ENCODE data around the gene TAF11L2.
A peak's percentile ranks its signal among the peaks of the same experiment; 100 is the strongest.
"Not testable (repeated sequence)": the region's sequence is repeated elsewhere in the genome, so short reads cannot be mapped to it uniquely, and the experiment has no call there.

The TAF11L2 gene

DNA sequence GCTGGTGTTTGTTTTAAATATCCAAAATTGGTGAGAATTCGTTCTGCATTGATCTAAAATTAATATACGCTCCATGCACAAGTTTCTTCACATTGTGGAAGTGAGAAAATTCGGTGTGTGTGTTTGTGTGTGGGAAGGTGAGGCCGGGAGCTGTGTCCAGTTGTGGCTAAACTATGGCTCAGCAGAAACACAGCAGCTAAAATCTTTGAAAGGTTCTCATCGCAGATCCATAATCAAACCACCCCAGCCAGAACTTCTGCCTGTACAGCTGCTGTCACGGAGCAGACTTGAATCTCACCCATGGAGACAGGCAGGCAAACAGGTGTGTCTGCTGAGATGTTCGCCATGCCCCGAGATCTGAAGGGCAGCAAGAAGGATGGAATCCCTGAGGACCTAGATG is at the start of gene TAF11L2:
Gene TAF11L2 (plus strand): TSS at position 301 of the 400 bp plus-strand sequence.
- DNase-seq = not testable (repeated sequence)

DNA sequence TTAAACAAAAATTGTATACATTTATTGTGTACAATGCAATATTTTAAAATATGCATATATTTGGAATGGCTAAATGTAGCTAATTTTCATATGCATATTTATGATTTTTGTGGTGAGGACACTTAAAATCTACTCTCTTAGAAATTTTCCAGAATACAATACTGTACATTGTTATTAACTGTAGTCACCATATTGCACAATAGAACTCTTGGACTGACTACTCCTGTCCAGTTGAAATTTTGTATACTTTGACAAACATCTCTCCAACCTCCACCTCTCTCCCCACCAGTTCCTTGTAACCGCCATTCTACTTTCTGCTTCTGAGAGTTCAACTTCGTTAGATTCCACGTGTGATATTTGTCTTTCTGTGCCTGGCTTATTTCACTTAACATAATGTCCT is 49.2 kb upstream of the TAF11L2 start:
- no peak for DNase-seq

DNA sequence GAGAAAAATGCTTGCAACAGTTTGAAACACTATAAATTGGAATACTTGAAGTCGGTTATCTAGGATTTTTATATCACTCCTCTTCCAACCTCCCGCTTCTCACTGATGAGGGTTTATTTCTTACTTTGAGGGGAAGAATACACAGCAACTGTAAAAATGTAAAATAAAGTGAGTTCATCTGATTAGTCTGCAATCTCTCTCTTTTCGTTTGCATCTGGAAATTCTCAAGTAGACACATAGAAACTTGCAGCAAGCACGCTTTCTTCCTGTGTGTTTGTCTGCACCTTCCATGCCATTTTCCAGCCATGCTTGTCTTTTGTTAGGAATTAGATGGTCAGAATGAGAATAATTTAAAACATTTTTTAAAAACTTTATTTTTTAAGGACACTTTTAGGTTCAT is 45.1 kb upstream of the TAF11L2 start:
- DNase-seq = no peak

DNA sequence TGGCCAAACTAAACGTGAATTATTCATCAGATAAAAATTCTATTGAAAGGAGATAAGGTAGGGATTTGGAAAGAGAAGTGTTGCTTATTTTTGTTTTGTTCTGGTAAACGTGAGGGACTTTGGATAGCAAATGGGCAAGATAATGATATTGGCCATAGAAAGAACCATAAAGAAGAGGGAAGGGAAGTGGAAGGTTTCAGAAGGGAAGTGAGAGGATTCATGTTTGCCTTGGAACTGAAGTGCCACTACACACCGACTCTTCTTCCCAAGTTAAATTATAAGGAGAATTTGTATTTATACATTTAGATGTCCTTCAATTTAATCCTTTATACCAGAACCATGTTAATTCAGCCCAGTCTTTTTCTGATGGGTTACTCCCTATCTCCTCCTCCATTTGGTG is 42.1 kb upstream of the TAF11L2 start:
- DNase-seq = no peak

DNA sequence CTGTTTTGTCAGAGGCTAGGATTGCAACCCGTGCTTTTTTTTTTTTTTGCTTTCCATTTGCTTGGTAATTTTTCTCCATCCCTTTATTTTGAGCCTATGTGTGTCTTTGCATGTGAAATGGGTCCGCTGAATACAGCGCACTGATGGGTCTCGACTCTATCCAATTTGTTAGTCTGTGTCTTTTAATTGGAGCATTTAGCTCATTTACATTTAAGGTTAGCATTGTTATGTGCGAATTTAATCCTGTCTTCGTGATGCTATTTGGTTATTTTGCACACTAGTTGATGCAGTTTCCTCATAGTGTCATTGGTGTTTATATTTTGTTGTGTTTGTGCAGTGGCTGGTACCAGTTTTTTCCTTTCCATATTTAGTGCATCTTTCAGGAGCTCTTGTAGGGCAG is 36.2 kb upstream of the TAF11L2 start:
- no peak for DNase-seq

DNA sequence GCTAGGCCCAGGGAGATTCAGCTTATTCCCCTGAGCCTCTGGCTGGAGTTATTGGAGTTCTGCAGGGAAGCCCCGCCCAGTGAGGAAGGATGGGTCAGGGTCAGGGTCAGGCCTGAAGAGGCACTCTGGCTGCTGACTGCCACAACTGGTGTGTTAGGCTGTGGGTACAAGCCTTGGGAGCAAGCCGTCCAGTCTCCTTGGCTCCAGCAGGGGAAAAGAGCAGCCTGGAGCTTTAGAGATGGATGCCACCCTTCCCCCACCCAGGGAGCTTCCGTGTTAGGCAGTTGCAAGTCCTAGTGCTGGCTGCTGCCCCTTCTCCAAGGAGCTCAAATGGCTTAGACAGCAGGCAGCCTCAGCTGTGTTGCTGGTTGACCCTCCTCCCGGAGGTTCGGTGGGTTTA is 34.4 kb upstream of the TAF11L2 start:
- no peak for DNase-seq

DNA sequence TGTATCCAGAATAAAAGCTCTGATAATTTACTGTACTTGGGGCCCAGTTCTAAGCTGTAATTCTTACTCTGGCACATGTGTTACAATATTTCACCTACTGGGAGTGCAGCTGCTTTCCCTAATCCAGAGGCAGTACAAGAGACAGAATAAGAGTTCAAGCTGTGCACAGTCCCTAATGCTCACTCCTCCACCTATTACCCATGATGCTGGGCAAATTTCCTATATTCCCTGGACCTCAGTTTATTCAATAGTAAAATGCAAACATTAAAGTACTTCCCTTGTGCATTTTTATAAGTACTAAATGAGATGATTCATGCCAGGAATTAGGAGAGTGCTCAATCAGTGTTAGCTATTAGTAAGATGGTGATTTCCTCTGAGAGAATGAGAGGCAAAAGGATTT is 28.0 kb upstream of the TAF11L2 start:
- no peak for DNase-seq

DNA sequence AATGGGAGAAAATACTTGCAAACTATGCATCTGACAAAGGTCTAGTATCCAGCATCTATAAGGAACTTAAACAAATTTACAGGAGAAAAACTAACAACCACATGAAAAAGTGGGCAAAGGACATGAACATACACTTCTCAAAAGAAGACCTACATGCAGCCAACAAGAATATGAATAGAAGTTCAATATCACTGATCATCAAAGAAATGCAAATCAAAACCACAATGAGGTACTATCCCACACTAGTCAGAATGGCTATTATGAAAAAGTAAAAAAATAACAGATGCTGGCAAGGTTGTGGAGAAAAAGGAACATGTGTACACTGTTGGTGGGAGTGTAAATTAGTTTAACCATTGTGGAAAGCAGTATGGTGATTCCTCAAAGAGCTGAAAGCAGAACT is 23.0 kb upstream of the TAF11L2 start:
- DNase-seq = not testable (repeated sequence)

DNA sequence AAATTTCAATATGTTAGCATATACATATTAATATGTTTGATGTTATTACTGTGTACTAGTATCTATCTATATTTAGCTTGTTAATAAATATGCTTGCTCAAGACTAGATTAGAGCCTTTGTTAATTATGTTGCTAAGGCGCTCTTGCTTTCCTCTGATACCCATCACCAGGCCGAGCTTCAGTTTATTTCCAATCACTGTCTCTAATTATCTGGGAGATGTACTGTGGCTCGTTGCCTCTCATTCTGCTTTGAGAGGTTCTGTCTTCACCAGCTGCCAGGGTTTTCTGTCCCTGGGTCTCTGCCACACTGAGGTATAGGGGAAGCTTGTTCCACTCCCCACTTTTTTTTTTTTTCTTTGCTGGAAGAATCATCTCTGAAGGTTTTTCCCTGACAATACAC is 21.0 kb upstream of the TAF11L2 start:
- no peak for DNase-seq

DNA sequence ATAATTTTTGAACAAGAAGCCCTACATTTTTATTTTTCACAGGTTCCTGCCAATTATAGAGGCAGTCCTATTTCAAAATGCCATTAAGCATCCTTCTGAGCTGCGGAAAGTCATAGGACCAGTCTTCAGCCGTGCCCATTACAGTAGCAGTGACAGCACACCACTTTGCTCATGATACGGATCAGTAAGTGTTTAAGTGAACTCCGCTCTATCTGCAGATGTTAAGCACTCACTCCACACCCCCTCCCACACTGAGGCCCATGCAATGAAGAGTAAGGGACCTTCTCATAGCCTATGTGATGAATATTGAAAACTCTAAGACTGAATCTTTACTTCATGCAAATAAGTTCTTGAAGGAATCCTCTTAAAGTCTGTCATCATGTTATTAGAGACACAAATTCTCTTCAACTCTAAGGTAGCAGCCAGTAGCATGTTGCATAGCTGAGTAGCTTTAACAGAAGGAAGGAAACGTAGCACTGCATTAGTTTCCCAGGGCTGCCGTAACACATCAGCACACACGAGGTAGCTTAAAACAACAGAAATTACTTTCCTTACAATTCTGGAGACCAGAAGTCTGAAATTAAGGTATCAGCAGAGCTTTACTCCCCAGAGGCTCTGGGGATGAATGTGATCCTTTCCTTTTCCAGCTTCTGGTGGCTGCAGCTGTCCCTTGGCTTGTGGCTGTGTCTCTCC is 20.3 kb upstream of the TAF11L2 start:
- DNase-seq = no peak

DNA sequence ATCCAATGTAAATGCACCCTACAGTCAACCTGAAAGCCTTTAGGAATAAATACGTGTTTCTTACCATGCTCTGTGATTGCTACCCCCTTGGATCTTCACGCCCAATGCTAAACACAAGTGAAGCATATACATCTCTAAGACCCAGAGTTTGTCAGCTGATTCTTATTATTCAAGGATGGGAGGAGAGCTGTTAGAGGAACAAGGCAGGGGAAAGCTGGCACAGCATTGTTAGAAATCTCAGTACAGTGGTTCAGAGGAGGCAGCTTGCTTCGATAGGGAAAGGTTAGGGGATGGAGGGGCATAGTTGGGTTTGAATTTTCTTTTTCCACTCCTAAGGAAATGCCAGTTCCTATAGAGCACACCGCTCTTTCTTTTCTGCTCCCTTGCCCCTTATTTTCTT is 16.7 kb upstream of the TAF11L2 start:
- DNase-seq = no peak

DNA sequence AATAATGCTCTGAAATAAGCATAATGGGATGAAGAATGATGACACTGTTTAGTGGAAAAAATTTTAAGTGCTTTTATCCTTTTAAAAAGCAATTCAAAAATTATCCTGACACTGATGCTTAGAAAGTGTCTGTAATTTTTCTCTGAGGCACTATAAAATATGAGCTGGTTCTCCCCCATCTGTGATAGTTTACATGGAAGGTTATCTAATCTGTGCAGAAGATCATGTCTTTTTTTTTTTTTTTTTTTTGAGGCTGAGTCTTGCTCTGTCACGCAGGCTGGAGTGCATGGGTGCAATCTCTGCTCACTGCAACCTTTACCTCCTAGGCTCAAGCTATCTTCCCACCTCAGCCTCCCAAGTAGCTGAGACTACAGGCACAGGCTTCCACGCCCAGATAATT is 15.2 kb upstream of the TAF11L2 start:
- DNase-seq = no peak

DNA sequence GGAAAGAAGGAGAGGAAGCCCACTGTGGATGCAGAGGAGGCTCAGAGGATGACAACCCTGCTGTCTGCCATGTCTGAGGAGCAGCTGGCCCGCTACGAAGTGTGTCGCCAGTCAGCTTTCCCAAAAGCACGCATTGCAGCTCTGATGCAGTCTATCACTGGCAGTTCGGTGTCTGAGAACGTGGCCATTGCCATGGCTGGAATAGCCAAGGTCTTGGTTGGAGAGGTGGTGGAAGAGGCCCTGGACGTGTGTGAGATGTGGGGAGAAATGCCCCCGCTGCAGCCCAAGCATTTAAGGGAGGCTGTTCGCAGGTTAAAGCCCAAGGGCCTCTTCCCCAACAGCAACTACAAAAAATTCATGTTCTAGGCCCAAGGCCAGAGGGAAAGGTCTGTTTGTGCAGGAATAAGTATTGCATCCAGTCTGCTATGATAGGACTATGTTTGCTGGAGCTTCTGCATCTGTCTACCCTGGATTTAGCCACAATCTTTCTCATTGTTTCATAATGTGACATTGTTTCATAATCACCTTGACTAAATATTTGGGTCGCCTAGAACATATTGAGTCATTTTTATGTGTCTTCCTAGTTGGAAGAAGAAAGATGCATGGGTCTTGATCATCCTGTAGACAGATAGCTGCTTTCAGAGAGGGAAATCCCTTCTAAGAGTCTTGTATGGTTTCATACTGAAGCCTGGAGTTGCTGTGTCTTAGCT is 11.4 kb upstream of the TAF11L2 start:
- DNase-seq = not testable (repeated sequence)

DNA sequence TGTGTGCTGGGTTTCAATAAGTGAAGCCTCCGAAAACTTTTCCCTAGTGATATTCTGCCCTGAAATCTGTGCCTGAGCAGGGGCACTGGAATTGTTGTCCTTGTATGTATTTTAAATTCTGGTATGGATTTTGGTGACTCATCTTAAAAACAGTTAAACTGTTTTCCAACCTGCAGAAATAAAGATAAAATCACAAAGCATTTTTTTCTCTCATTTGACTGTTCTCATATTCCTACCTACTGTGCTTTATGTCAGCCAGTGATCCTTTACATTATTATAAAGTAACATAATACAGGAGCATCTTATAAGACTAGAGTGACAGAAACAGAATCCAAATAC is 10.9 kb upstream of the TAF11L2 start:
- no peak for DNase-seq

DNA sequence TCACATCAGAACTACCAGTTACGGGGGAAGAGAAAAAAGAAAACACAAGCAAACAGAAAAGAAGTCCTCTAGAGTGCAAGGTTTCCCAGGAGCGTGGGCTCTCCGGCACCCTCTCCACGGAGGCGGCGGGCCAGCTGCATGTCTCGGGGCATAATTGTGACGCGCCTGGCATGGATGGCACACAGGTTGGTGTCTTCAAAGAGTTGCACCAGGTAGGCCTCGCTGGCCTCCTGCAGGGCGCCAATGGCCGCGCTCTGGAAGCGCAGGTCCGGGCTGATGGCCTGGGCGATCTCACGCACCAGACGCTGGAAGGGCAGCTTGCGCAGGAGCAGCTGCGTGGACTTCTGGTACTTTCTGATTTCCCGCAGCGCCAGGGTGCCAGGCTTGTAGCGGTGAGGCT is 6.8 kb upstream of the TAF11L2 start:
- DNase-seq = not testable (repeated sequence)

DNA sequence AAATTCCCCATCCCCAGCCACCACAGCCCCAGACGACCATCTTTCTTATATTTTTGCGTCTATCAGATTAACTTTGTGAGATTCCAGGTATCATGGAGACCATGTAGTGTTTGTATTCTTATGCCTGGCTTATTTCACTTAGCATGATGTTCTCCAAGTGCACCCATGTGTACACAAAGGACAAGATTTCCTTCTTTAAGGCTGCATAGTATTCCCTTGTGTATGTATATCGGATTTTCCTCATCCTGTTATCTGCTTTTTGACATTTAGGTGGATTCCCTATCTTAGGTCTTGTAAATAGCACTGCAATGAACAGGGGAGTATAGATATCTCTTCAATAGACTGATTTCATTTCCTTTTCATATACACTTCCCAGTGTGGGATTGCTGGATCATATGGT is 5.3 kb upstream of the TAF11L2 start:
- DNase-seq = no peak

DNA sequence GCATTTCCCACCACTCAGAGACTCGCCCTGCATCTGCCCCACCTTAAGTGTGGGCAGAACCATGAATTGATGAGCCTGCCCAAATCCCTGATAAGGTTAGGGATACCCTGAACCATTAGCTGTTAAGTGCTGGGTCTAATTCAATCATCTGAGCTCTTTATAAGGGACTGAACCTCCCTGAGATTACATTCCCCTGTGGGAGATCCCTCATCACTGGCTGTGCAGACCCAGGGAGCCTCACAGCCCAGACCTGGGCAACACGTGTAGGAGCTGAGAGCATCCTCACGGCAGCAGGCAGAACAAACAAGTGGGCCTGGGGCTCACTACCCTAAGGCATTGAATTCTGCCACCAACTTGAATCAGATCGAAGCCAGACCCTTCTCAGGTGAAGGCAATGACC is 585 bp upstream of the TAF11L2 start:
- DNase-seq = no peak

DNA sequence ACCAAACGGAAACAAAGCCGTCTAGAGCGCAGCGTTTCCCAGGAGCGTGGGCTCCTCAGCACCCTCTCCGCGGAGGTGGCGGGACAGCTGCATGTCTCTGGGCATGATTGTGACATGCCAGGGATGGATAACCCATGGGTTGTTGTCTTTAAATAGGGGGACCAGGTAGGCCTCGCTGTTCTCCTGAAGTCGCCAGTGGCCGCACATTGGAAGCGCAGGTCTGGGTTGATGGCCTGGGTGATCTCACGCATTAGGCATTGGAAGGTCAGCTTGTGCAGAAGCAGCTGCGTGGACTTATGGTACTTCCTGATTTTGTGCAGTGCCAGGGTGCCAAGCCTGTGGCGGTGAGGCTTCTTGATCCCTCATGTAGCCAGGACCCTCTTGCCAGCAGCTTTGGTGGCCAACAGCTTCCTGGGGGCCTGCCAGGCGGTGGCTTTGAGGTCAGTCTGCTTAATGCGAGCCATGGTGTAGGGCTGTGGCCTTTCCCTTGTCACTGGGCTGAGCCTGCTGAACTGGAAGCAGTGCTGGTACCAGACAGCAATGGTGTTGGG is 13.8 kb downstream of the TAF11L2 start:
- DNase-seq = no peak

DNA sequence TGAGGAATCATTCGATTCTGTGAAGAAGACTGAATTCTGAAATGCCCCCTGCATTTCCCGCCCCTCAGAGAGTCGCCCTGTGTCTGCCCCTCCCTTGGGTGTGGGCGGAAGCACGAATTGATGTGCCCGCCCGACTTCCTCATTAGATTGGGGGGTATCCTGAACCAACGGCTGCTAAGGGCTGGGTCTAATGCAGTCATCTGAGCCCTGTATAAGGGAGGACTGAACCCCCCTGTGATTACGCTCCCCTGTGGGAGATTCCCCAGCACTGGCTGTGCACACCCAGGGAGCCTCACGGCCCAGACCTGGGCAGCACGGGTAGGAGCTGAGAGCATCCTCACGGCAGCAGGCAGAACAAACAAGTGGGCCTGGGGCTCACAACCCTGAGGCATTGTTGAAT is 19.5 kb downstream of the TAF11L2 start:
- DNase-seq = peak; percentile 30

DNA sequence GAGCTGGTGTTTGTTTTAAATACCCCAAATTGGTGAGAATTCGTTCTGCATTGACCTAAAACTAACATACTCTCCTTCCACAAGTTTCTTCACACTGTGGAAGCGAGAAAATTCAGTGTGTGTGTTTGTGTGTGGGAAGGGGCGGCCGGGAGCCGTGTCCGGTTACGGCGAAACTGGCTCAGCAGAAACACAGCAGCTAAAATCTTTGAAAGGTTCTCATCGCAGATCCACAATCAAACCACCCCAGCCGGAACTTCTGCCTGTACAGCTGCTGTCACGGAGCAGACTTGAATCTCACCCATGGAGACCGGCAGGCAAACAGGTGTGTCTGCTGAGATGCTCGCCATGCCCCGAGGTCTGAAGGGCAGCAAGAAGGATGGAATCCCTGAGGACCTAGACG is 20.0 kb downstream of the TAF11L2 start, which contains the start of gene TAF11L3:
Gene TAF11L3 (plus strand): TSS at position 301 of the 400 bp plus-strand sequence.
- not testable (repeated sequence) for DNase-seq

DNA sequence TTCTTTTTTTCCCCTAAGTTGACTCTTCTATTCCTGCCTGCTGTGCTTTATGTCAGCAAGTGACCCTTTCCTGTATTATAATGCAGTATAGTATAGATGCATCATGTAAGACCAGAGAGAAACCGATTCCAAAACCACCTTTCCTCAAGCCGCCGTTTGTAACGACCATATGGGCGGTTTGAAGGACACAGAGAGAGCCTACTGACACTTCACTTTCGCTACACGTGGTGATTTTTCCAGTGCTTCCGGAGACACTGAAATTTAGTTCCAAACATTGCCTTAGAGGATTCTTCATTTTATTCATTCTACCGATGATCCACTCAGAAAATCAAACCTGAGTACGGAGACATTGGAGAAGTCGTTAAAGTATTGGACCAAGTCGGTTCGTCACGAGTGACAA is 21.5 kb downstream of the TAF11L2 start:
- not testable (repeated sequence) for DNase-seq

DNA sequence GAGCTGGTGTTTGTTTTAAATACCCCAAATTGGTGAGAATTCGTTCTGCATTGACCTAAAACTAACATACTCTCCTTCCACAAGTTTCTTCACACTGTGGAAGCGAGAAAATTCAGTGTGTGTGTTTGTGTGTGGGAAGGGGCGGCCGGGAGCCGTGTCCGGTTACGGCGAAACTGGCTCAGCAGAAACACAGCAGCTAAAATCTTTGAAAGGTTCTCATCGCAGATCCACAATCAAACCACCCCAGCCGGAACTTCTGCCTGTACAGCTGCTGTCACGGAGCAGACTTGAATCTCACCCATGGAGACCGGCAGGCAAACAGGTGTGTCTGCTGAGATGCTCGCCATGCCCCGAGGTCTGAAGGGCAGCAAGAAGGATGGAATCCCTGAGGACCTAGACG is 23.5 kb downstream of the TAF11L2 start, which contains the start of gene TAF11L4:
Gene TAF11L4 (plus strand): TSS at position 301 of the 400 bp plus-strand sequence.
- DNase-seq = not testable (repeated sequence)

DNA sequence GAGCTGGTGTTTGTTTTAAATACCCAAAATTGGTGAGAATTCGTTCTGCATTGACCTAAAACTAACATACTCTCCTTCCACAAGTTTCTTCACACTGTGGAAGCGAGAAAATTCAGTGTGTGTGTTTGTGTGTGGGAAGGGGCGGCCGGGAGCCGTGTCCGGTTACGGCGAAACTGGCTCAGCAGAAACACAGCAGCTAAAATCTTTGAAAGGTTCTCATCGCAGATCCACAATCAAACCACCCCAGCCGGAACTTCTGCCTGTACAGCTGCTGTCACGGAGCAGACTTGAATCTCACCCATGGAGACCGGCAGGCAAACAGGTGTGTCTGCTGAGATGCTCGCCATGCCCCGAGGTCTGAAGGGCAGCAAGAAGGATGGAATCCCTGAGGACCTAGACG is 26.9 kb downstream of the TAF11L2 start, which contains the start of gene TAF11L5:
Gene TAF11L5 (plus strand): TSS at position 301 of the 400 bp plus-strand sequence.
- DNase-seq = not testable (repeated sequence)

DNA sequence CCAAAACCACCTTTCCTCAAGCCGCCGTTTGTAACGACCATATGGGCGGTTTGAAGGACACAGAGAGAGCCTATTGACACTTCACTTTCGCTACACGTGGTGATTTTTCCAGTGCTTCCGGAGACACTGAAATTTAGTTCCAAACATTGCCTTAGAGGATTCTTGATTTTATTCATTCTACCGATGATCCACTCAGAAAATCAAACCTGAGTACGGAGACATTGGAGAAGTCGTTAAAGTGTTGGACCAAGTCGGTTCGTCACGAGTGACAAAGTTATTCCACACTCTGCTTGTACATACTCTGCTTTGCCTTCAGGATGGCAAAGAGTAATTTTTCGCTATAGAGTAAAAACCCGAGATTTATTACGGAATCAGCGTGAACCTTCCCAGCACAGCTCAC is 28.5 kb downstream of the TAF11L2 start:
- not testable (repeated sequence) for DNase-seq
